Measurements from ENCODE around the gene AK6.

DNA sequence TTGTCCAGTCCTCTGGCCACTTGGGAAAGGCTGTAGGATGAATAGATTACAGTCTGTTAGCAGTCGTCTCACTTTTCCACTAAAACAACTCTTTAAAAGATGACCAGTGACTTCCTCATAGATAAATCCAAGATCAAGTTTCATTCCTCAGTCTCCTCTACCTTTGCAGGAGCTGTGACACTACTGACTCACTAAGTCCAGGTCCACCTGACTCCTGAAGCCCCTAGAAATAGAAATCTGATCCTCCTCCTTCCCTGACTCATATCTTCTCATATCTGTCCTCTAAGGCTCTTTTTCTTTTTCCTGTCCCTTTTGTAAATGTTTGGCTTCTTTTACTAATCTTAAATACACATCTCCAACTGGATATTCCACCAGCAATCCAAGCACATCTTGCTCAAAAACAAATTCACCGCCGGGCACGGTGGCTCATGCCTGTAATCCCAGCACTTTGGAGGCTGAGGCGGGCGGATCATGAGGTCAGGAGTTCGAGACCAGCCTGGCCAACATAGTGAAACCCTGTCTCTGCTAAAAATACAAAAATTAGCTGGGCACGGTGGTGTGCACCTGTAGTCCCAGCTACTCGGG is 39.3 kb downstream of the AK6 start:
- TF ChIP-seq POLR2A (IDR thresholded peaks at IDR 0.05; ENCODE audit: low read depth, low read length) (no peak), TAF1 (IDR thresholded peaks at IDR 0.05; ENCODE audit: borderline replicate concordance, low read depth, low read length) (no peak)
